ENCODE data around the gene CILP. TPM values are rescaled to one million over a fixed set of nuclear protein-coding genes. Genes with fewer than 3 reads are reported as not detected.

Gene CILP
- total and polyA plus RNA-seq, 11 donors: 0.76 to 58.5 (median 12.0) TPM

DNA sequence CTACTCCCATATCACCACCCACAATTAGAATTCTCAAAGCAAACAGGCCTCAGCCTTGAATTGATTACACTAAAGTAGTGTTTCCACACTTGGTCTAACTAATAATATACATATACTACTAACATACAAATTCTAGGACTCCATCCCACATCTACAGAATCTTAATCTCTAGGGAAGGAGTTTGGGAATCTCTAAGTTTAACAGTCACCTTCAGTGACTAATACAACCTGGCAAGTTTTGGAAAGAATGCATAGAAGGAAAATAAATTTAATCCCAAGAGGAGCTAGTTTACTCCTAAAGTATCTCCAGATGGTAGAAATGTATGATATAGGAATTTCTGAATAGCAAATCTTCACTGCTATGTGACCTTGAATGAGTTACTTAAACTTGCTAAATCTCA is 35.2 kb downstream of the CILP start:
- H3K27me3 ChIP-seq: no peaks in the 10 kb centered on the region
- intact Hi-C loops (cut with DNase I): no loop called here
- no peaks in the 10 kb centered on the region for H3K9me3 ChIP-seq
- H3K36me3 ChIP-seq: peaks cover 0 to 98% (median 93%) of the 10 kb centered on the region in 9 donors
- peaks cover 0 to 5% (median 0%) of the 10 kb centered on the region in 12 donors for H3K4me1 ChIP-seq
- H3K4me3 ChIP-seq: no peak overlapping the region
- no peak for DNase-seq
- TF ChIP-seq, protein P1, sequence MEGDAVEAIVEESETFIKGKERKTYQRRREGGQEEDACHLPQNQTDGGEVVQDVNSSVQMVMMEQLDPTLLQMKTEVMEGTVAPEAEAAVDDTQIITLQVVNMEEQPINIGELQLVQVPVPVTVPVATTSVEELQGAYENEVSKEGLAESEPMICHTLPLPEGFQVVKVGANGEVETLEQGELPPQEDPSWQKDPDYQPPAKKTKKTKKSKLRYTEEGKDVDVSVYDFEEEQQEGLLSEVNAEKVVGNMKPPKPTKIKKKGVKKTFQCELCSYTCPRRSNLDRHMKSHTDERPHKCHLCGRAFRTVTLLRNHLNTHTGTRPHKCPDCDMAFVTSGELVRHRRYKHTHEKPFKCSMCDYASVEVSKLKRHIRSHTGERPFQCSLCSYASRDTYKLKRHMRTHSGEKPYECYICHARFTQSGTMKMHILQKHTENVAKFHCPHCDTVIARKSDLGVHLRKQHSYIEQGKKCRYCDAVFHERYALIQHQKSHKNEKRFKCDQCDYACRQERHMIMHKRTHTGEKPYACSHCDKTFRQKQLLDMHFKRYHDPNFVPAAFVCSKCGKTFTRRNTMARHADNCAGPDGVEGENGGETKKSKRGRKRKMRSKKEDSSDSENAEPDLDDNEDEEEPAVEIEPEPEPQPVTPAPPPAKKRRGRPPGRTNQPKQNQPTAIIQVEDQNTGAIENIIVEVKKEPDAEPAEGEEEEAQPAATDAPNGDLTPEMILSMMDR (IDR thresholded peaks at IDR 0.05): no peak
- no peak for TF ChIP-seq POLR2A (IDR thresholded peaks at IDR 0.05)
- H3K27ac ChIP-seq: no peak overlapping the region
- ATAC-seq: no peak

DNA sequence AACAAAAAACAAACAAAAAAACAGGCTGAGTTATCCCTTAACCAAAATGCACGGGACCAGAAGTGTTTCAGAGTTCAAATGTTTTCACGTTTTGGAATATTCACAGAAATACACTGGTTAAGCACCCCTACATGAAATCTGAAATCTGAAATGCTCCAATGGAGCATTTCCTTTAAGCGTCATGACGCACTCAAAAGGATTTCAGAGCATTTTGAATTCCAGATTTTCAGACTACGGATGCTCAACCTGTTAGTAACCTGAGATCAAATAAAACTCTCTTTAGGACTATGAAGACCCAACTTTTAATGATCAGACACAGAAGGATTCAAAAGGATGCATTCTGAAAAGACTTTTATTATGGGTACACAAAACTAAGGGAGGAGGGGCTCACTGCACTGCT is 35.8 kb downstream of the CILP start:
- TF ChIP-seq POLR2A (IDR thresholded peaks at IDR 0.05): no peak
- TF ChIP-seq, protein P1 (IDR thresholded peaks at IDR 0.05): no peak
- Histone ChIP-seq H3K27me3 (no peaks in the 10 kb centered on the region), H3K27ac (no peak overlapping the region), H3K4me1 (peaks cover 0 to 5% (median 0%) of the 10 kb centered on the region in 12 donors), H3K9me3 (no peaks in the 10 kb centered on the region), H3K4me3 (no peak overlapping the region), H3K36me3 (peaks cover 0 to 98% (median 95%) of the 10 kb centered on the region in 9 donors)
- intact Hi-C loops (cut with DNase I): no loop called here
- WGBS, 4 donors: 87 to 92% (median 90%) methylated on average over 5 of the region's 5 CpGs
- no peak for DNase-seq
- ATAC-seq: no peak

DNA sequence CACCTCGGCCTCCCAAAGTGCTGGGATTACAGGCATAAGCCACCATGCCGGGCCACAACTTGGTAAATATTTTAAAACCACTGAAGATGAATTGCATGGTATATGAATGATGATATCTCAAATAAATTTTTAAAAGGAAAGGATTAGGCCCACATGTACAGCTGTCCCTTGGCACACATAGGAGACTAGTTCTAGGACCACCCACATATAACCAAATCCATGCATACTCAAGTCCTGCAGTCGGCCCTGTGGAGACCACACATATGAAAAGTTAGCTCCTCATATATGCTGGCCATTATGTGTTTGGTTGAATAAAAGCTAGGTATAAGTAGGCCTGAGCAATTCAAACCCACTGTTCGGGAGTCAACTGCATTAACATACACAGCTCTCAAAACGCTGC is 36.8 kb downstream of the CILP start:
- Histone ChIP-seq H3K27me3 (no peaks in the 10 kb centered on the region), H3K4me1 (peaks cover 0 to 2% (median 0%) of the 10 kb centered on the region in 12 donors), H3K9me3 (no peaks in the 10 kb centered on the region), H3K36me3 (peaks cover 0 to 100% (median 97%) of the 10 kb centered on the region in 9 donors), H3K4me3 (no peak overlapping the region), H3K27ac (no peak overlapping the region)
- TF ChIP-seq, protein P1 (IDR thresholded peaks at IDR 0.05): no peak
- TF ChIP-seq POLR2A (IDR thresholded peaks at IDR 0.05): no peak
- intact Hi-C loops (cut with DNase I): no loop called here
- DNase-seq (no peak), ATAC-seq (no peak)
- WGBS, 4 donors: 91 to 94% (median 91%) methylated on average over 5 of the region's 5 CpGs

DNA sequence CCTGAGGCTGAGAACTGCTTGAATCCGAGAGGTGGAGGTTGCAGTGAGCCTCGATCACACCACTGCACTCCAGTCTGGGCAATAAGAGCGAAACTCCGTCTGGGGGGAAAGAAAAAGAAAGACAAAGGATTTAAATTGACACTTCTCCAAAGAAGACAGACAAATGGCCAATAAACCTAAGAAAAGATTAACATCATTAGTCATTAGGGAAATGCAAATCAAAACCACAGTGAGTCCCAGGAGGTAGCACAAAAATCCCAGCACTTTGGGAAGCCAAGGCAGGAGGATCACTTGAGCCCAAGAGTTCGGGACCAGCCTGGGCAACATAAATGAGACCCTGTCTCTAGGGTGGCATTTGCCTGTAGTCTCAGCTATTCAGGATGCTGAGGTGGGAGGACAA is 38.7 kb downstream of the CILP start:
- 91 to 96% (median 95%) methylated on average over 5 of the region's 5 CpGs for WGBS, 4 donors
- H3K4me3 ChIP-seq: no peak overlapping the region
- H3K27me3 ChIP-seq: no peaks in the 10 kb centered on the region
- H3K36me3 ChIP-seq: peaks cover 0 to 91% (median 85%) of the 10 kb centered on the region in 9 donors
- TF ChIP-seq POLR2A (IDR thresholded peaks at IDR 0.05): no peak
- TF ChIP-seq, protein P1 (IDR thresholded peaks at IDR 0.05): no peak
- no peaks in the 10 kb centered on the region for H3K4me1 ChIP-seq
- no peaks in the 10 kb centered on the region for H3K9me3 ChIP-seq
- DNase-seq: no peak
- intact Hi-C loops (cut with DNase I): no loop called here
- ATAC-seq: no peak
- H3K27ac ChIP-seq: no peak overlapping the region

Data from heart left ventricle (tissue), 16 donors.